H1 (cell line): ENCODE data around the gene MYH10. TPM values are rescaled to one million over a fixed set of nuclear protein-coding genes. Genes with fewer than 3 reads are reported as not detected.

Experiments
- SRF ChIP-seq: IDR thresholded peaks from 2 replicates; pipeline ENCODE4 v1.6.1; 2011; ENCODE audit warnings: mild to moderate bottlenecking, low read depth, low read length, moderate library complexity
- YY1 ChIP-seq: IDR thresholded peaks from 2 replicates; pipeline ENCODE4 v1.6.1; 2011; ENCODE audit warnings: low read depth, mild to moderate bottlenecking, low read length
- ZNF274 ChIP-seq: IDR thresholded peaks from 2 replicates; pipeline ENCODE4 v1.7.0; 2012; ENCODE audit warnings: low read length, borderline replicate concordance; ENCODE audit errors: extremely low read depth
- polyA plus RNA-seq, 7 experiments: library from polyadenylated mRNA; depleted of rRNA in 3 of 7; stranded (reverse) in 5 of 7; unstranded in 2 of 7; fragments of >200 nt in 5 of 7; fragments of 200-250 nt in 2 of 7; gene quantifications; 1 replicate in 5 of 7; 2 replicates in 1 of 7; 4 replicates in 1 of 7; pipeline versions ENCODE4 v1.2.1 to v1.2.3, GENCODE V29; 2011 to 2013; ENCODE audit warnings: missing spikeins in 2 of 7, mixed read lengths in 2 of 7
- total RNA-seq: library from RNA; stranded (reverse); fragmentation: NEBNext Ultra II Directional; extraction: Animal tissue kit (Norgen Biotek cat#: 25700); gene quantifications from 2 replicates; pipeline ENCODE4 v1.2.1, GENCODE V29; 2021
- TF ChIP-seq, protein P1 (sequence below): IDR thresholded peaks from 2 replicates; pipeline ENCODE4 v1.6.1; 2012; ENCODE audit warnings: inconsistent platforms

The MYH10 gene
- total and polyA plus RNA-seq, 2 of the 8 experiments (the other 6 are each of a cell fraction or from before 2014, with no cell fraction given), result 64.1 to 289 TPM

DNA sequence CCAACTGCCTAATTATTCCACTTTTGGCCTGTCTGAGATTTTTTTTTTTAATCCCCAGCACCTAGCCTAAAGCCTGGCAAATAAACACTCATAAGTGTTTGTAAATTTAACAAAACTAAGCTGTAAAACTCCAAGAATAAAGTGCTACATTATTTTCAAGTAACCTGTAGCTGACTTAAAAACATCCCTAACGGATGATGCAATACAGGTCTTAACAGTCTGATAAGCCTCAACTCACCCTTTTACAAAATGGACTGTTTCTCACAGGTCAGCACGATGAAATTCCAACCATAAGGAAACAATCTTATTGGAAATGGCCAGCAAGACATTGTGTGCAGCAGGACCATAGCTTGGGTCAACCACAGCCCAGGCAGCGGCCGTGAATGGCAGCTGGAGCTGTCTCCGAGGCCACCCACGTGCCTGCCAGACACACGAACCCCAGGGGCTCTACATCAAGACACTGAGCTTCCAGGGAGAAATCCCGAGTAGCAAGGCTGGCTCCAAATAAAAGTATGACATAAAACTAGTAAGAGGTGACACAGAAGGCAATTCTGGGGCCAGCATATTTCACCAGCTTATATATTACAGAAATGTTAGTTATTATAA is 135.9 kb downstream of the MYH10 start (continued):
- TF ChIP-seq, protein P1, sequence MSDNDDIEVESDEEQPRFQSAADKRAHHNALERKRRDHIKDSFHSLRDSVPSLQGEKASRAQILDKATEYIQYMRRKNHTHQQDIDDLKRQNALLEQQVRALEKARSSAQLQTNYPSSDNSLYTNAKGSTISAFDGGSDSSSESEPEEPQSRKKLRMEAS, result no peak
- TF ChIP-seq SRF, result no peak
- no peak for TF ChIP-seq YY1
- TF ChIP-seq ZNF274, result no peak
